DOHH2 (cell line): ENCODE data around the gene MZB1.

Experiments used
- CTCF ChIP-seq: fragments of 200-600 bp; sonication (generic); IDR thresholded peaks from one replicate; pipeline ENCODE4 v1.5.1; 2014; ENCODE audit warnings: antibody characterized with exemption, mild to moderate bottlenecking, low read depth, low read length; ENCODE audit not compliant: poor library complexity, severe bottlenecking
- EZH2phosphoT487 ChIP-seq: fragments of 200-600 bp; sonication (generic); IDR thresholded peaks from 2 replicates; pipeline ENCODE4 v1.6.1; 2017; ENCODE audit warnings: borderline replicate concordance, mild to moderate bottlenecking, antibody characterized with exemption, low read length, moderate library complexity, mixed read lengths

GRCh38 chr5:139403787-139404483 is 14.2 kb upstream of the MZB1 start, which contains the start of gene SPATA24:
- no peak for TF ChIP-seq CTCF
- no peak for TF ChIP-seq EZH2phosphoT487
